GM21360 (cell line): ENCODE results near the gene ARHGEF3.
A peak's percentile ranks its signal among the peaks of the same experiment; 100 is the strongest.

Experiments
- ATAC-seq: cut with Tn5 transposase; IDR thresholded peaks from one replicate; pipeline ENCODE4 v1.9.1; 2021; ENCODE audit warnings: mild to moderate bottlenecking, moderate library complexity; ENCODE audit not compliant: unreplicated experiment

The ARHGEF3 gene

GRCh38 chr3:56801662-56802377, at the start of gene ARHGEF3:
TSS of gene ARHGEF3 (minus strand) at chr3:56801949. CDS start at chr3:56801798, 151 bp downstream.
- peak; percentile 75 for ATAC-seq

- ATAC-seq: no peak
These were observed 47.9 kb upstream of the ARHGEF3 start for GRCh38 chr3:56849698-56850097.

GRCh38 chr3:56845505-56845904, 43.8 kb upstream of the ARHGEF3 start:
- ATAC-seq: no peak

- ATAC-seq: no peak
These were observed 42.8 kb upstream of the ARHGEF3 start for GRCh38 chr3:56844536-56844935.

GRCh38 chr3:56839784-56840715, 38.3 kb upstream of the ARHGEF3 start:
- no peak for ATAC-seq

GRCh38 chr3:56838448-56838847, 36.7 kb upstream of the ARHGEF3 start:
- no peak for ATAC-seq

- no peak for ATAC-seq
These were observed 35.6 kb upstream of the ARHGEF3 start for GRCh38 chr3:56837196-56837955.

- no peak for ATAC-seq
These were observed 34.8 kb upstream of the ARHGEF3 start for GRCh38 chr3:56836276-56837163.

GRCh38 chr3:56835650-56836227, 34.0 kb upstream of the ARHGEF3 start:
- no peak for ATAC-seq

- no peak for ATAC-seq
These were observed 31.8 kb upstream of the ARHGEF3 start for GRCh38 chr3:56833536-56833935.

GRCh38 chr3:56833022-56833421, 31.3 kb upstream of the ARHGEF3 start:
- no peak for ATAC-seq

- no peak for ATAC-seq
These were observed 29.8 kb upstream of the ARHGEF3 start for GRCh38 chr3:56831572-56831971.

GRCh38 chr3:56830884-56831283, 29.1 kb upstream of the ARHGEF3 start:
- ATAC-seq: no peak

GRCh38 chr3:56829533-56829932, 27.8 kb upstream of the ARHGEF3 start:
- no peak for ATAC-seq

- no peak for ATAC-seq
These were observed 25.3 kb upstream of the ARHGEF3 start for GRCh38 chr3:56826831-56827722.

- no peak for ATAC-seq
These were observed 24.1 kb upstream of the ARHGEF3 start for GRCh38 chr3:56825567-56826438.

- ATAC-seq: no peak
These were observed 22.4 kb upstream of the ARHGEF3 start for GRCh38 chr3:56823984-56824703.
